8988T (cell line): ENCODE data around the gene PARD3B.

Experiments used
- DNase-seq: peaks from one replicate; pipeline ENCODE4 v3.0.0; 2011

The PARD3B gene

DNA sequence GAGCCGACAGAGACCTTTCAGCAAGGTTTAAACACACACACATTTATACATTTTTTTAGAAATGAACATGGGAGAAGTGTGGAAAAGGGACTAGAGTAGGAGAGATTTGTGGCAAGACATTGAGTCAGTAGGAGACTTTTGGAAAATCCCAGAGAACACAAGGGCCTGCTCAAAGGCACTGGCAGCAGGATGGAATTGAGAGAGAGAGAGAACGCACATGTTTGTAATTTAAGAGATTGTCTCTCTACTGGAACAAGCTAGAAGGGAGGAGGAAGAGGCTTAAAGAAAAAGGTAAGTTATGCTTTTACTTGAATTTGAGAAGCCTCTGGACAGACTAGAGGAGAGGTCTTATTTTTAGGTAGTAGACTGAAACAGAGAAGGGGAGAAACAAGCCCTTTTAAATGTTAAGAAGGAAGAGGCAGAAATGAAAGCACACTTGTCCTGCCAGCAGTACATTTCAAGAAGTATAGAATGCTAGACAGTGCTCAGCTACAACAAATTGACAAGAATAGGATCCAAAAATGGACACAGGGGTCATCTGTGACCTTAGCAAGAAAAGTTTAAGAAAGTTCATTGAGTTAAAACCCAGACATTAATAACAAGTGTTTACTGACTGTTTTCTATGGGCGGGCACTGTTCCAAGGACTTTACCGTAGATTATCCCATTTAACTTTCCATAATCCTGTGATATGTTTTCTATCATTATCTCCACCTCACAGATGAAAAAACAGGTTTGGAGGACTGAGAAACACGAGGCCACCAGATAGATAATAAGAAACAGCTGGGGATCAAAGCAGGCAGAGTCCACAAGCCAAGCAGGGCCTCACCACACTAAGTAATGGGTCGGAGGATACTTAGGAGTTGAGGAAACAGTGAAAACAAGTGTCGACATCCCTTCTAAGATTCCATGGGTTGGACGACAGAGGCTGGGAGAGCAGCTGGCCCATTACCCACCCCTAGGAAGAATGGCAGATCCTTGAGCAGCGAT, 830.5 kb downstream of the PARD3B start:
- no peak for DNase-seq

- DNase-seq, result no peak
Measured at GRCh38 chr2:205377324-205377723, 832.0 kb downstream of the PARD3B start.

DNA sequence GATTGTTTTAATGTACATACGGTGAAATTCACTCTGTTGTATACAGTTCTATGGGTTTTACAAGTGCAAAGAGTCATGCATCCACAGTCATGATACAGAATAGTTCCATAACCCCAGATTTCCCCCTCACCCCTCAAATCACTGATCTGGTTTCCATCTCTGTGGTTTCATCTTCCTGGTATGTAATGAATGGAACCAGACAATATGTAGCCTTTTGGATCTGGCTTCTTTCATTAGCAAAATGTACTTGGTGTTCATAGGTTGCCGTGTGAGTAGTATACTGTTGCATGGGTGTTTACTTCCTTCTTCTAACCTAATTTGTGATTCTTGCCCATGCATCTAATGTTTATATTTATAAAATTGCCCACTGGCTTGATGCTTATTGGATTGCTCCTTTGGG, 838.3 kb downstream of the PARD3B start:
- no peak for DNase-seq

- DNase-seq, result no peak
Measured at GRCh38 chr2:205386109-205386508, 840.8 kb downstream of the PARD3B start.

GRCh38 chr2:205387350-205388055, 842.2 kb downstream of the PARD3B start:
- no peak for DNase-seq

DNA sequence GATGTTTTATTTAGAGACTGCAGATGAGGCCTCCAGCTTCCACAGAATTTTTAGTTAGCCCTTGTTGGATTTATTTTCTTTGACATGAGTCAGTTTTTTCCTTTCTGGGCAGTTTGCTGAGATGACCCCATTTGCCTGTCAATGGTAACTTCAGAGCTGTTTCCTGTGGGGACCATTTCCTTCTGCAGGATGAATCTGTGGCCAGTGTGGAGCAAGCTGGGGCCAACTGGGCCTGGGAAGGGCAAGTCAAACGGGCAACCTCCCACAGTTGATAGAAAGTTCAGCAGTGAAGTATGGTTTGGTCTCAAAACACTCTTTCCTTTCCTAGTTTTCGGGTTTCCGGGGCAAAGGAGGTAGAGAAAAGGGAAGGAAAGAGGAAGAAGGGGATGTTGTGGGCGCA, 845.6 kb downstream of the PARD3B start:
- DNase-seq, result no peak

DNA sequence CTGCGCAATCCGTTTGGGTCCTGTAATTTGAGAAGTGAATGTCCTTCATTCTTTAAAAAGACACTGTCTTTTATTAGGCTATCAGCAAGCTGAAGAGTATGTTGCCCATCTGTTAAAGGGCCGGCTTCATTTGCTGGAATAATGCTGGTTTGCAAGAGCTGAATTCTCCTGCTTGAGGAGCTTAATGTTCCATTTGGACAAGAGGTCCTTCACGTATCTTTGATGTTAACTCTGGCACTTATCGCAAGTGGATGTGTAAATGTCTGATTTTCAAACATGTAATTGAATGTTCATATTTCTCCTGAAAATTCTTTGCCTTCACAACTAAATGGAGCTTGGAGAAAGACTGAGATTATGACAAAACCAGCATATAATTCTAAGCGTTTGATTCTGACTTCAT, 856.2 kb downstream of the PARD3B start:
- no peak for DNase-seq

- no peak for DNase-seq
Measured at GRCh38 chr2:205402011-205402410, 856.7 kb downstream of the PARD3B start.

DNA sequence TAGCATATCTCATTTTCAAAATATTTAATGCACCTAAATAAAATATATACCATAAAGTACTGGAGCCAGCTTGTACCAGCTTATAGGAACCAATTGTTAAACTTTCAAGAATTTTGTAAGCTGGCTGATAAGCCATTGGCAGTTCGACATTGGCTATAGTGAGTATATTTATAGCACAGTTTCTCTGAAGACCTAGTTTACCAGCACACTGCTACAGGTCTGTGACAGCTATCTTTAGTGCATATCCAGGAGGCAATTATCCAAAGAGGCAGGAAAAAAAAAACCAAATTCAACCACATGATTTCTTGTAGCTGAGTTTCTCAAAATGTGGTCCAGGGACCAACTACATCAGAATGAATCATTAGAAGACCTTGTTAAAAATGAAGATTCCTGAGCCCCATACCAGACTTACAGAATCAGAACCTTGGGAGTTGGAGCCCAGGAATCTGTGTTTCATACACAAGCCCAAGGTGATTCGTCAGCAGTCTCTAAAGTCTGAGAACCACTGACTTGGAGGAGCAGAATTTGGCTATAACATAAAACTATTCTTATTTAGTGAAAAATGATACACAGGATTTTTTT, 858.1 kb downstream of the PARD3B start:
- DNase-seq, result no peak

- no peak for DNase-seq
Measured at GRCh38 chr2:205405194-205405593, 859.9 kb downstream of the PARD3B start.

- no peak for DNase-seq
Measured at GRCh38 chr2:205405752-205406151, 860.5 kb downstream of the PARD3B start.

- DNase-seq, result no peak
Measured at GRCh38 chr2:205407984-205408383, 862.7 kb downstream of the PARD3B start.

- DNase-seq, result no peak
Measured at GRCh38 chr2:205408696-205409095, 863.4 kb downstream of the PARD3B start.

DNA sequence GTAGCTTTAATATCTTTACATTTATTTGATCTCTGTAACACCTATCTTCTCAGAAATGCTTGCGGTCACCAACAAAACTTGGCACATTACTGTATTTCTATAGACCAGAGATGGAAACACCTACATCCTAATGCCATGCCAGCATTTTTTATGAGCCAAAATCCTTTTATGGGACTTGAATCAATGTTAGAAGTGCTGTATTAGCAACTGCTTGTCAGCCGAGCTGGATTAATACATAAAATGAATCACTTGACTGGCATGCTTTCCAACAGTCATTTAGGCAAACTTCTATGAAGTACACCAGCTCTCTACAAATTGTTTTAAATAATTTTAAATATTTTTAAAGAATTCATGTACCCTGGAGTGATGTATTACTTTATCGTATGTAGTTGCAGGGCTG, 864.1 kb downstream of the PARD3B start:
- no peak for DNase-seq

DNA sequence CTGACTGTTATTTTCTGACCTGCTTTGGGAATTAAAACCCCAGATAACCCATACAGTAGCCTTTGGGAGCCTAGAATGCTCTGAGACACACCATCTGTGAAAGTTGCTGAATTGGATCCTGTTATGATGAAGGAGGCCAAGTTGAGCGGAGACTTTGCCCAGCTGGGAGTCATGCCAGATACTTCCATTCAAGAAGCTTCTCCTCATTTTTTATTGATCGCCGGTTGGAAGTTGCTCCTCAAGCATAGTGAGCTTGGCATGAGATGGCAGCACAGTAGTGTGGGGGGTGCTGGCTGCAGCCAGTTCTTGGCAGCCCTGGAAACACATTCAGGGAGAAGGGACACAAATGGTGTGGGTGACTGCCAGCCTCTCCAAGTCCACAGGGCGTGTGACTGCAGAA, 866.3 kb downstream of the PARD3B start:
- DNase-seq, result no peak

DNA sequence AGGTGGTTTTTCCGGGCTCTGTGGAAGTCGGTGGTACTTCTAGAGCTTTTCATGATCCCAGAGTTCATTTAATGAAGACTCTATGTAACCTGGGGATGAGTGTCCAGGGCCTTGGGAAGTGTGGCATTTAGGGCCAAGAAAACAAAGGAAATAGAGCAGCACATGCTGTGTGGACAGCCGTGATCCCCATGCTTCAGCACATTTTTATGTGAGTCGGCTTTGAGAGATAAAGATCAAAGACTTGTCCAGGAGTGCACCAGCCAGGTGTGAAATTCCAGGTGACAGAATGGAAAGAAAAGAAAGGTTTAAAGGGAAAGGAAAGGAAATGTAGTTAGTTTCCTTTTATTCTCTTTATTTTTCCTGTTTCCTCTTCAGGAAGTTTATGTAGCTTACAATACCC, 879.1 kb downstream of the PARD3B start:
- no peak for DNase-seq

- no peak for DNase-seq
Measured at GRCh38 chr2:205425102-205425501, 879.8 kb downstream of the PARD3B start.

DNA sequence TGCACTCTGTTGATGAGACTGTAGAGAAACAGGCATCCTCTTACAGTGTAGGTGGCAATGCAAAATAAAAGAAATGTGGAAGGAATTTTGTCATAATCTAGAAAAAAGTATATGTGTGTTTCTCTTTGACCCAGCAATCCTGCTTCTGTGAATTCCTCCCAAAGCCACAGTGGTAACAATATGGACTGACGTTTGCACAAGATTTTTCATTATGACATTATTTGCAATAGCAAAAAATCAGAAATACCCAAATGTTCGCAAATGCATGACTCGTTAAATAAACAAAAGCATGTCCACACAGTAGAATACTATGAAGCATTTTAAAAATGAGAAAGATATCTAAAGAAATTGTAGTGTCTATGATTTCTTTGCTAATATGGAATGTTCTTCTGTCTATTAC, 881.8 kb downstream of the PARD3B start:
- no peak for DNase-seq

DNA sequence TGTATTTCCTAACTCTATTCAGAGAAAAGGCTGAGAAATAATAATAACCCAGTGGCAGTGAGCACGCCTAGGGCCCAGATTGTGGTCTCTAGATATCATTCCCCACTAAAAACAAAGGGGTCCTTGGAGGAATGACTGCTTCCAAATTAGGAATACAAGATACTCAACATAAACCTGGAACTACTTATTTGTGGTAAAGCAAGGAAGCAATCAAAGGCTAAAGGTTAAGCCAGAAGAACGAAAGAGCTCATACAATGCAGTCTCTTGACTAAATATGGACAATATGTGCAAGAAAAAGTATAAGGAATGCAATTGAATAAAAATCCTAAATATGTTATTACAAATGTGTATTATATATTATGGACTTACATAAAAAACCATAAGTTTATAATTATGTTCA, 883.5 kb downstream of the PARD3B start:
- DNase-seq, result no peak

DNA sequence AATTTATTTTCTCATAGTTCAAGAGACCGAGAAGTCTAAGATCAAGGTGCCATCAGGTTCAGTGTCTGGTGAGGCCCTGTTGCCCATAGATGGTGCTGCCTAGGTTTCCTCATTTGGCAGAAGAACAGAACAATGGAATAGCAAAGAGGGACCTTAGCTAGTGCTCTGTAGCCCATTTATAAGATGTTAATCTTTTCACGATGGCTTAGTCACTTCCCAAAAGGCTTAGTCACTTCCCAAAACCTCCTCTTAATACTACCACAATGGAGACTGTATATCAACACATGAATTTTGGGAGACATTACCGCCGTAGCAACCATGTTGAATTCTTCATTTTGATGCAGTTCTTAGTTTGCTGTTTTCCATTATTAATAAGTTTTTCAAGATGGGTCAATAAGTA, 890.7 kb downstream of the PARD3B start:
- no peak for DNase-seq

DNA sequence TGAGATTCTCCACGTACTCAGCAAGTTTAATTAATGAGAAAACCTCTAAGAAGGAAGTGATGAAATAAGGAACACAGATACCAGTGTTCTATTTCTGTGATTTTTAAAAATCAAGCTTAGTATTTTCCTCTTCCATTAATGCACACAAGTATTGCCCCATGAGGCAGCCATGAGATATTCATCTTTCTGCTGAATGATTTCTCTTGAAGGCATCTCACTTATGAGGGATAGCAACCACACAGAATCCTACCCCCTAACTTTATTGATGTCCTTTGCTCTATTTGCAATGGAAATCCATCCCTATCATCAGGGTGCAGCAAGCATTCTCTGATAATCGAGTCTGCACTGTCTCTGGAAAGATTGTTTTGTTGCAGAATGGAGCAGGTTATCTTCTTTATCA, 893.0 kb downstream of the PARD3B start:
- no peak for DNase-seq

DNA sequence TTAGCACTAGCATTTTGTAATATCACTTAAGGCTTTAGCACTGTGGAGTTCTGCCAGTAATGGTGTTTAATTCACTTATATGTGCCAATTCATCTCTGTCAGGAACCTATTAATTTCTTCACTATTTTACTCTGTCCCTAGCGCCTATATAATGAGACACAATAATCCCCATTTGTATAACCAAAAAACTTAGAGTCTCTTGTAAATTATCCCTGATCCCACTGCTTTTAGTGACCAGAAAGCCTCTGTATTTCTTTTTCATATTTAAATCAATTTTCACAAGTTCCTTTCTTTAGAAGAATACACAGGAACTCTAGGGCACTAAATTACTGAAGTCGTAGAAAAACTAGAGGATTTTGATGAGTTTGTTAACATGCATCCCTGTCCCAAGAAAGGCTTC, 894.3 kb downstream of the PARD3B start:
- DNase-seq, result no peak

GRCh38 chr2:205441524-205441923, 896.2 kb downstream of the PARD3B start:
- DNase-seq, result no peak

DNA sequence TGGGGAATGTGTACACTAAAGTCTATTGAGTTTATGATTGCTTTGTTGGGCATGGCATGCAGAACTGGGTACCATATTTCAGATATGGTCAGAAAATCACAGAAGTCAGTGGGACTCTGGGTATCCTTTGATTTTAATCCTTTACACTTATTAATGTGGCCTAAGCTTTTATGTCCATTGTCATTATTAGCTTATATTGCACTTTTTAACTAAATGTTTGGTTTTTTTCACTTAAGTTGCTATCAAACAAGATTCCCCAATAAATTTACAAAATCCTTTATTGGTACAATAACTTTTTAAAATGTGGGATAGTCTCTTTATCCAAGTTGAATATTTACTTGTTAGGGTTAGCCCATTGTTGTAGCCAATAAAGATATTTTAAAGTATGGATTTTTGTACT, 902.9 kb downstream of the PARD3B start:
- DNase-seq, result no peak
